Left cardiac atrium (tissue), 4 donors: Measurements from ENCODE around the gene ZCRB1. TPM values are rescaled to one million over a fixed set of nuclear protein-coding genes. Genes with fewer than 3 reads are reported as not detected.
"Not testable (repeated sequence)": the region's sequence is repeated elsewhere in the genome, so short reads cannot be mapped to it uniquely, and the experiment has no call there.

Experiments
- ATAC-seq, 2 donors: fragments of 200-7000 bp; cut with Tn5 transposase; one replicate each; pipeline ENCODE4 v1.9.1; 2020; ENCODE audit warnings: mild to moderate bottlenecking in 2 of 2, moderate library complexity in 2 of 2
- DNase-seq: peaks from one replicate; pipeline ENCODE4 v3.0.0-alpha.2; 2020
- intact Hi-C, 2 donors: fragments of 100-400 bp; cut with DNase I; formaldehyde crosslinking; loops; one replicate each; pipeline versions ENCODE4 v1.14.1 to v1.15.1; 2022 to 2023
- long read RNA-seq: library from polyadenylated mRNA; unstranded; transcript quantifications from one replicate; pipeline ENCODE4 v2.0.0, GENCODE V29; 2021
- total RNA-seq, 2 donors: library from RNA; stranded (reverse); fragmentation: NEBNext Ultra II Directional; extraction: Animal tissue kit (Norgen Biotek cat#: 25700); gene quantifications; one replicate each; pipeline ENCODE4 v1.2.1, GENCODE V29; 2021
- donor health status: DM: no; HTN: yes; CAD: no.
- donor health status: DM: no; HTN: yes; CAD: no; lungs with severe emphysema.
- donor health status: DM: yes; HTN: yes; CAD: no.
- donor health status: Dilated cardiomyopathy.

The ZCRB1 gene
- total RNA-seq = 10 to 100 TPM; 46.6 to 51.8 TPM
- long read RNA-seq, transcript ZCRB1-201 (8 exons, 1,827 nt) = major isoform, 9 of 11 reads
- long read RNA-seq, partial matches to known transcripts = 2 of 11 reads
- long read RNA-seq, other reads (novel, unspliced or antisense) = 0 of 11 reads

DNA sequence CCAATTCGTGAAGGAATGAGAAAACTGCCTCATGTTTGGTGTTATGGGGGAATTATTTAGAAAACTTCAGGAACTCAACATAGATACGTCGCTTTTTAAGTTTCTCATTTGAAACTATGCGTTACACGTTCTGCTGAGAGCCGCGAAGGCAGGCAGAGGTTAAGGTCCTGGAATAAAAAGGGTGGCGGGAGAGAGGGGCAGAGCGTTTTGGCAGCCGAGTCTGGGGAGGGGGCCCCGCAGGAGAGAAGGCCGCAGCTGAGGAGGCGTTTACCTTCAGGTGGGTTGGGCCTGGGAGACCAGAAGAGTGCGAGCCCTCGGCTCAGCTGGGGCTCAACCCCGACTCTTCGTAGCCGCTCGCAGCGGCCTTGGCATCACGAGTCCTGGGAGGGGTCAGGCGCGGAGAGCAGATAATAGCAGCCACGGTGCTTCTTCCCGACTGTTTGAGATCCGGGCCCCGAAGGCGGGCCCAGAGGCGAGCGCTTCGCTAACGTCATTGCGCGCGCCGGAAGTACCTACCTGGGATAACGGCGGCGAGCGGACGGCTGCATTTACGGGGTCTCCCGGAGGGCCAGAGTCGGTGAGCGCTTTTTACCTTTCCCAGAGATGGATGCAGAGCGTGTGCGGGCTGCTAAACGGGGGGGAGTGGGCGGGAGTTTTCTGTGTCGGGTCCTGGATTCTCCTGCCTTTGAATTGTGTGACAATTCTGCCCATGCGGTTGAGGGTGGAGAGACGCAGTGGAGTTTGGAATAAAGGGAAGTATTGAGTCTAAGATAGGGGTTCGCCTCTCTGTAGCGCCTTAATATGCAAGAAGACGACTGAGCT lies at the start of gene ZCRB1, which contains the start of gene PPHLN1:
Gene ZCRB1 (minus strand): TSS at position 442 of the 822 bp plus-strand sequence. CDS start 1,992 bp downstream, outside the sequence.
Gene PPHLN1 (plus strand): TSS at position 515 of the 822 bp plus-strand sequence. CDS start 9,736 bp downstream, outside the sequence.
- DNase-seq = peak; percentile 89
- ATAC-seq = peak; percentile 98 to 99
- intact Hi-C loops = loop anchor here (5.0 to 10.0 kb wide), 2 partner anchors 91 to 194 kb away; partner anchors contain the start of gene YAF2 (in 1 of the 2)

DNA sequence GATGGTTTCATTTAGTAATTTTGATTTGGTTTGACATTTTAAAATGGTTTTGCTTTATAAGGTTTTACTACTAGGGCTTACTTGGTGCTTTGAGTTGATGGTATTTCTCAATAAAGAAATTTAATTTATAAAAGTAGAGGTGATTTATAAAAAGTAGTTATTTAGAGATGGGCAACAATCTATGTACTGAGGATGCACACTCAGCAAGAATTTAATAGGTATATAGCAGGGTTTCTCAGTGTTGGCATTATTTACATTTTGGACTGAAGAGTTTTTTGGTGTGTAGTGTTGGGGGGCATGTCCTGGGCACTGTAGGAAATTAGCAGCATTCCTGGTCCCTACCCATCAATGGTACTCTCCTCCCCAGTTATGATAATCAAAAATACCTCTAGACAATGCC lies 47.8 kb upstream of the ZCRB1 start:
- ATAC-seq (no peak), DNase-seq (no peak)
- intact Hi-C loops = no loop called here

DNA sequence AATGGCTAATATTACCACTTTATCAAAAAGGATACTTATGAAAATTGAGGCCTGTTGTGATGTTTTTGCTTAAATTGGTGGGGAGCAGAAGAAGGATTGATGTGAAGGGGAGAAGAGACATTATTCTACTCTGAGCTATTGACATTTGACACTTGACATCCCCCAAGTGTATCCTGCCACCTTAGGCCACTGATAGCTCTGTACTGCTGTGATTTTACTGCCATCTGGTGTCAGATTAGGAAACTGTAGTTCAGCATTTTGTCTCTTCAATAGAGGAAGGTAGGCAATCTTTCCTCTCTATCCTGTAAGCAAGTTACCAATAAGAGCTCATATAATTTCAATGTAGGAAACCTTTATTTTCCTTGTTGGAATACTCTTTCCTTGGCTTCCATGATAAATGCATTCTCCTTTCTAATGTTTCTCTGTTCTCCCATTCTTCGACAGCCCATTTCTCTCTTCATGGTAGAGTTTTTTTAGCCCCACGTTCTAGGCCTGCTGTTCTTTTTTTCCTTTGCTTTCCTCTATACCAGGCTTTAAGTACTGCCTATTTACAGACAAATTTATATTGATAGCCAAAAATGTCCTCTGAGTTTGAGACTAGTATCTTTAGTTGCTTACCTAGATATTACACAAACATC lies 46.4 kb upstream of the ZCRB1 start:
- DNase-seq (no peak), ATAC-seq (peak; percentile 44 to 68)
- intact Hi-C loops = no loop called here

DNA sequence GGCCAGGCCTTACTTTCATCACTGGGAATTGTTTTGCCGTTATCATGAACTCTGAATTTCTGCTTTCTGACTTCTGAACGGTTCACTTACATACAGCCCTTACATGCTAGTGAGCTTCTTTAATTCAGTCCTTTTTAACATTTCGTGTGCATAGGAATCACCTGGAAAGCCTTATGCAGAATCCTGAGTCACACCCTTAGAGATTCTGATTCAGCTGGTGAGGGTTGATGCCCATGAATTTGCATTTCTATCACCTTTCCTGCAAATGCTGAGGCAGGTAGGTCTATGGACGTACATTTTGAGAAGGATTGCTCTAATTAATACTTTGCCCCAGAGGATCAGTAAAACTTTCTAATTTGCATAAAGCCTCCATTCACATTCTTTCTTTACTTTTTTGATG lies 44.1 kb upstream of the ZCRB1 start:
- intact Hi-C loops = no loop called here
- DNase-seq (no peak), ATAC-seq (no peak)

GRCh38 chr12:42365486-42365885 lies 39.6 kb upstream of the ZCRB1 start:
- intact Hi-C loops = no loop called here
- ATAC-seq = no peak
- DNase-seq = no peak

GRCh38 chr12:42364692-42365091 lies 38.8 kb upstream of the ZCRB1 start:
- DNase-seq = no peak

GRCh38 chr12:42362647-42363260 lies 36.9 kb upstream of the ZCRB1 start:
- intact Hi-C loops = no loop called here
- no peak for DNase-seq
- ATAC-seq = no peak

More at GRCh38 chr12:42364692-42365091, 38.8 kb upstream of the ZCRB1 start:
- intact Hi-C loops = no loop called here
- ATAC-seq = no peak

DNA sequence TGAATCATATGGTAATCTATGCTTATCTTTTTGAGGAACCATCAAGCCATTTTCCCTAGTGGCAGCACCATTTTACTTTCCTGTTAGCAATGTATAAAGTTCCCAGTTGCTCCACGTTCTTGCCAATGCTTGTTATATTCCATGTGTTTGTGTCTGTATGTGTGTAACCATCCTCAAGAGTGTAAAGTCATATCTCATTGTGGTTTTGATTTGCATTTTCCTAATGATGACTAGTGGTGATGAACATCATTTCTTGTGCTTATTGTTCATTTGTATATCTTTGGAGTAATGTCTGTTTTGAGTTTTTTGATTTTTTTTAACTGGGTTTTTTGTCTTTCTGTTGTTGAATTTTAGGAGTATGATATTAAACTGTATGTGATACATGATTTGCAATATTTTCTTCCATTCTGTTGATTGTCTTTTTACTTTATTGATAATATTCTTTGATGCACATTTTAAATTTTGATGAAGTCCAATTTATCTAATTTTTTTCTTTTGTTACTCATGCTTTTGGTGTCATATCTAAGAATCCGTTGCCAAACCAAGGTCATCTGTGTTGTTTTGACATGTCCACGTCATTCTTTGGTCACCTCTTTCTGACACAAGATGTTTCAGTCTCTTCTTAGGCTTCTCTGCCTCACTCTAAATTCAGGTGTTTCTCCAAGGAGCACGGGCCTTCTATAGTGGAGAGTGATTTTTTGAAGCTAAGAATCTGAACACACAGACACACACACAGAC lies 36.2 kb upstream of the ZCRB1 start:
- ATAC-seq (no peak), DNase-seq (no peak)
- intact Hi-C loops = no loop called here

- no peak for ATAC-seq
- DNase-seq = no peak
- intact Hi-C loops = no loop called here
Measured at GRCh38 chr12:42360747-42361403, 35.0 kb upstream of the ZCRB1 start.

DNA sequence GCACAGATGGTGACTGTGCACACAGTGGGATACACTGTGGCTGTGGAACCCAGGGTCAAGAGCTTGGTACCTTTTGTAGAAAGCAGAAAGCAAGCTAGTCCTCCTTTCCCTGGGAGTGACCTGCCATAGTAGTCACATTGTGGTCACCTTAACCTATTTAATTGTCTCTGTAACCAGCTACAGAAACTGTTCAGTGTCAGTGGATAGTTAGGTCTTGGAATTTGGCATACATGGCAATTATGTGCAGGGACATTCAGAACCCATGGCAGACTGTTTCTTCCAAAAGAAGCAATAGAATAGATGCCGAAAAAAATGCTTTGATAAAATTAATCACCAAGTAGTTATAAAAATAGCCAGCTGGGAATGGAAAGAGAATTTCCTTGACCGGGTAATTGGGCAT lies 30.4 kb upstream of the ZCRB1 start:
- no peak for ATAC-seq
- intact Hi-C loops = no loop called here
- DNase-seq = no peak

- ATAC-seq, intact Hi-C loops, DNase-seq: not testable (repeated sequence)
Measured at GRCh38 chr12:42350021-42350407, 24.1 kb upstream of the ZCRB1 start.

- intact Hi-C loops, ATAC-seq, DNase-seq: not testable (repeated sequence)
Measured at GRCh38 chr12:42349119-42350020, 23.5 kb upstream of the ZCRB1 start.

DNA sequence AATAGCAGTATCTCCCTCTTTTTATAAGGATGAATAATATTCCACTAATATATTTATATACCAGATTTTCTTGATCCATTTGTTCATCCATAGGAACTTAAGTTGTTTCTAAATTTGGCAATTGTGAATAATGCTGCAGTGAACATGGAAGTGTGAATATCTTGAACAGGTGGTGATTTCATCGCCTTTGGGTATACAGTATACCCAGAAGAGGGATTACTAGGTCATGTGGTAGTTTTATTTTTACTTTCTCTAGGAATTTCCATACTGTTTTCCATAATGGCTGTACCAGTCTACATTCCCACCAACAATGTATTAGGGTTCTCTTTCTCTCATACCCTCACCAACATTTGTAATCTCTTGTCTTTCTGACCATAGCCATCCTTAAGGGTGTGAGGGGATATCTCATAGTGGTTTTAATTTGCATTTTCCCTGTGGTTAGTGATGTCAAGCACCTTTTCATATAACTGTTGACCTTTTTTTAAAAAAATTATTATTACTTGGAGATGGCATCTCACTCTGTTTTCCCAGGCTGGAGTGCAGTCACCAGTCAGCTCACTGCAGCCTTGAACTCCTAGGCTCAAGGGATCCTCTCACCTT lies 20.6 kb upstream of the ZCRB1 start:
- ATAC-seq (no peak), DNase-seq (no peak)
- intact Hi-C loops = no loop called here

- no peak for ATAC-seq
- intact Hi-C loops = no loop called here
- DNase-seq = no peak
Measured at GRCh38 chr12:42343721-42344120, 17.8 kb upstream of the ZCRB1 start.

GRCh38 chr12:42342028-42342427 lies 16.1 kb upstream of the ZCRB1 start:
- no peak for ATAC-seq
- no peak for DNase-seq
- intact Hi-C loops = no loop called here

DNA sequence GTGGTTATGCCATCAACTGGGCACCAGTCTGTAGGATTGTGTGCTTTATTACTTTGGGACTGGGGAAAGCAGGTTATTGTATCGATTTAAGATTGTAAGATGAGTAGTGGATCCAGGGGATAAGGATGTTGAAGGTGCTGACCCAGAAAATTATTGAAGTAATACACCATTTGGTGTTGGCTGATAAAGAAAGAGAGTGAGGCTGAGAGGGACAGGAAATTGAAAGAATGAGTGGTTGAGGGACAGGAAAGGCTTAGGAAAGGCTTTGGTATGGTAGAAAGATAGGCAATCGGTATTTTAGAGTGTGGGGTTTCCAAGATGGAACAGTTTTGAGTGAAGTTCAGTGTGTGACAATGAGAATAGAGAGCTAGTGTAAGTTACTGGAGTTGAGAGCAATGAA lies 12.4 kb upstream of the ZCRB1 start:
- DNase-seq (no peak), ATAC-seq (no peak)
- intact Hi-C loops = no loop called here

- intact Hi-C loops = no loop called here
- ATAC-seq = no peak
- no peak for DNase-seq
Measured at GRCh38 chr12:42336286-42336685, 10.4 kb upstream of the ZCRB1 start.
